GM18526 (cell line): Measurements from ENCODE around the gene POU3F1.
A peak's percentile ranks its signal among the peaks of the same experiment; 100 is the strongest.

Experiments
- POLR2A ChIP-seq: IDR thresholded peaks from 3 replicates; pipeline ENCODE4 v1.6.1; 2011; ENCODE audit not compliant: insufficient read length; ENCODE audit errors: extremely low read depth

Gene POU3F1

DNA sequence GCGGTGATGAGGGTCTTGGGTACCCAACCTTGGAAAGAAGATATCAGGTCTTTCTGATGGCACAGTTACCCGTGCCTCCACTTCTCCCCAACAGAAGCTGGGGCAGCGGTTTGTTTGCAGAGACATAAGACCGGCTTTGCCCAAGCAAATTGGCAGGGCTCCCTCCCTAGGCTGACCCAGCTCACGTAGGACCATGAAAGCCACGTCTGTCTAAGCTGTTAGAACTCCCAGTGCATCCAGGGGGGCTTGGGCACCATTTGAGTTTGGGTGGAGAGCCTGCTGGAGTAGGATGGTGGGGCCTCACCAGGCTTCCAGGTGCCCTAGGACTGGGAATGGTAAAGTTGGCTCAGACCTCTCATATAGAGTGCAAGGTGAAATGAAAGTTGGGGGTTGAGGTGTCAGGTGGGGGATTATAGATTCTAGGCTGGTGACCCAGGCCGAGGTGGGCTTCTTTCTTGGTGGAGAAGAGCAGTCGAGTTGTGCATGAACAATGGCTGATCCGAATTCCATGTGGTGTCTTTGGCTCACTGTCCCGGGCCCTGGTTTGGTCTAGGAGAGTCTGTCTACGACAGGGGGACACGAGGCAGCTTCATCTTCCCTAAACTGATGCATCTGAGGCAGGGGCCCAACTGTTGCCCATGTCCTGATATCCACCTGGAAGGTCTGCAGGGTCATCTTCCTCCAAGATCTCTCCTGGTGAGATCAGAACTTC is 3.4 kb downstream of the POU3F1 start:
- no peak for TF ChIP-seq POLR2A

DNA sequence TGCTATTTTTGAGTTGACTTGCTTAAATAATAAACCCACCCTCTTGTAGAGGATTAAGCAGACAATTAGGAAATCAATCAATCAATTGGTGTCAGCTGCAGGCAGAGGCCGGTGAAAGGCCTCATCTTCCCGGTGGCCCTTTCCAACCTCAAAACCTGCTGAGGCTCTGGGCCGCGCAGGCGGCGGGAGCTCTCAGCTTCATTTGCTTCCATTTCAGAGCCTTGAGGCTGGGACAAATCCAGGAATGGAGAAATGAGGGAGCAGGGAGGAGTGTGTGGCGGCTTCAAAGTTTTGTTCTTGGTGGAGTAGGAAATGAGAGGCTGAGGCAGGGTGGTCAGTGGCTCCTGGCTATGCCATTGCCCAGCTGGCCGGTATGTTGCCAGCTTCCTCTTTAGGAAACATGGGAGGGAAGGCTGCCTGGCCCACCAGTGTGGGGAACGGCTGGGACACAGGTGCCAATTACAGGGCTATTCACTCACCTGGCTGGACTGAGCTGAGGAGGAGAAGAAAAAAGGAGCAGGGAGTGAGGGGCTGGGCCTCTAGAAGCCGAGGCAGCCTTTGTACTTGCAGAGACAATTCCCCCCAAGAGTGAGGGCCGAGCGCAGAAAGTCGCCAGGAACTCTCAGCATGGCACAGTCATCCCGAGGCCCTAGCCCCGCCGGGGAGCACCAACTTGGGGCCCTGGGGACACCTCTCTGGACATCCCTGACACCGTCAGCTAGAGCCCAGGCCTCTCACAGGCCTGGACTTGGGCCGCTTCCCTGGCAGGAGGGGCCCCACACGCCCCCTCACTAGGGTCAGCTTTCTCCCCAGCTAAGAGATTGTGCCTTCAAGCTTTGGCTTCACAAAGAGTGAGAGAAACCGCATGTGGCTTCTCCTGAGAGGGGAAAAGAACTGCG is 4.4 kb downstream of the POU3F1 start:
- no peak for TF ChIP-seq POLR2A

DNA sequence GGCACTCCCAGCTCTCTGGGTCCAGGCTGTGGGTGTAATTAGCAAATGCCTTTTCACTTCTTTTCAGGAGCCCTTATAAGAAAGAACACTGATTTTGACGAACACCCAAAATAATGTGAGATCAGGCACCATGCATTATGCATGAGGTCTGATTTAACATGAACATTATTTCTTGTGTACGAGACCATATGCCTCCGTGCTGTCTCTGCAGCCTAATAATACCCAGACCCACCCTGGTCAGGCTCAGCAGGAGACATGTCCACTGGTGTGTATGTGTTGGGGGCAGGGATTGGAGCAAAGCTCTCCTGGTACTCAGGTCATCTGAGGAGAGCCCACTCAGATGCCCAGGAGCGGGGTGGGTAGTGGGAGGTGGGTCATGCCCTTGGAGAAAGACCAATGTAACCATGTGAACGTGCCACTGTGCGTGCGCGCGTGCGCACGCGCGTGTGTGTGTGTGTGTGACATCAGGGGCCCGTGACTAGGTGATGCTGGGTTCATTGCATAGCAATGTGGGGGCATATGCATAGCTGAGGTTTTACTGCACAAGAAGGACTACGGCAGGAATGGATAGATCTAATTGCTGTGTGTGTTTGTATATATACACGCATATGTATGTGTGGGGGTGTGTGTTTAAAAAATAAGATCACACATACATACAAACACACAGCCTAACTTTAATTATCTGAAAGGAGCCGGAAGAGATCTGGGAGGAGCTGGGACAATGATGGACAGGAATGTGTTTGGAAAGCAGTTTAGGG is 7.1 kb downstream of the POU3F1 start:
- TF ChIP-seq POLR2A = no peak

DNA sequence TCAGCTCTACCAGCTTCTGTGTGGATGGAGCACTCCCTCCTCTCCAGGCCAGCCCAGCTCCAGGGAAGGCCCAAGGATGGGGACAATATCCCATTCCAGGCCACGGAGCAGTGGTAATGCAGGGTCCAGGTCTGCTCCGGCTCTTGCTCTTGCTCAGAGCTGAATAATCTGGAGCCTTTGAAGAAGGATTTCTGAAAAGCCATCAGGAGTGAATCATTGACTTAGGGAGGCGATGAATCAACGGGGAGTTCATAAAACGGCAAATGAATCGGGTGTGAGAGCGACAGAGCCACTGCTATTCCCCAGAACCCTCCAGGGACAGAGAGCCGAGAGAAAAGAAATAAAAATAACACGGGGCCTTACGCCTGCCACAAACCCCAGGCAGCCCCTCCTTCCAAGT is 7.7 kb downstream of the POU3F1 start:
- no peak for TF ChIP-seq POLR2A

DNA sequence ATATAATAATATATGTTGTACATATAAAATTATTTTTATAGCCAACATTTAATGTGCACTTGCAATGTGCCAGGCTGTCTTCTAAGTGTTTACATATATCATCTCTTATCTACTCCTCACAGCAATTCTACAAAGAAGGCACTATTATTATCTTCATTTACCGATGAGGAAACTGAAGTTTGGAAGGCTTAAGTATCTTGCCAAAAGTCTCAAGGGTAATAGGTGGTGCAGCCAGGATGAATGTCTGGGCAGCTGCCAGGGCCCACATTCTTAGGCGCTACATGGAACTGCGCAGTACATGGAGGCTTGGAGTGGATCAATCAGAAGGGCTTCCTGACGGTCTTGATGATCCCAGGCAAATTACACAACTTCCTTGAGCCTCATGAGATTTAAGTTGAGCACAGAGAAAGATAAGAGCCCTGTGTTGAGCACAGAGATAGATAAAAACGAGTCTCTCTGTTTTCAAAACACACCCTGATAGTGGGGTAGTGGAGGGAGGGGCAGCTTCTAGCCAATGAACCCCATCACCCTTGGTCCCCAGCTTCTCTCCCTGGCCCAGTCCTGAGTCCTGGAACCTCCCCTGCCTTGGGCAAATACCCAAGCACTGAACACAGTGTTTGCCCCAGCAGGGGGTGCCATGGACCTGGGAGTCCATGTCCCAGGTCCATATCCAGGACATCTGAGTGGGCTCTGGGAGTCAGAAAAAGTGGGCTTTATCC is 9.2 kb downstream of the POU3F1 start:
- no peak for TF ChIP-seq POLR2A

DNA sequence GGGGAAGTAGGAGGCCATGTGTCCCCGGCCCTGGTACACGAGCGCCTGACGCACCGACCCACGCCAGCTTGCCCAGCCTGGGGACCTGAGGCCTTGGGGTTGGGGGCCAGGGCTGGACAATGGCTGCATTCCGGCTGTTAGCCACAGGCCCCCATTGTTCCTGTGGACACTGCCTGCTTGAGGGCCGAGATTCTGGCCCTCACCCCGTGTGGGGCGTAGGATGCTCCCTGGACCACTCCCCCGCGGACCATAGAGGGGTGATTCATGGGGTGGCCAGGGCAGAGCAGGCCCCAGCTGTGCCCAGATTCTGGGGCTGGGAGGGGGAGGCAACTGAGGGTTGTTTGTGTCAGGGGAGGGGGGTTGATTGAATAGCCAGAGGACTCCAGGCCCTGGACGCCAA is 11.7 kb downstream of the POU3F1 start:
- TF ChIP-seq POLR2A = no peak

DNA sequence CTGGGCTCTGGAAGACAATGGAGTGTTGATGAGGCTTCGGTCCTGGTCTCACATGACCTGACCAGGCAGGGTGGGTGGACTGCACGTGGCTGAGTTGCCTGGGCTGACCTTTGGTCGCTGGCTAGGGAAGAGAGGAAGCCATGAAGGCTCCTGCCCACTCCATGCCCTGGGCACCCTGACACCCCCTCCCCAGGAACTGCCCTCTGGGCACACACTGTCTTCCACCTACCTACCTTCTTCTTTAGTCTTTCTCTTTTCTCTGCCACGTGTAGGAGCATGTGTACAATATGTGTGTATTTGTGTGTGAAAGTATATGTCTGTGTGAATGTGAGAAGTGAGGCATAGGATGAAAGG is 15.1 kb downstream of the POU3F1 start:
- no peak for TF ChIP-seq POLR2A

DNA sequence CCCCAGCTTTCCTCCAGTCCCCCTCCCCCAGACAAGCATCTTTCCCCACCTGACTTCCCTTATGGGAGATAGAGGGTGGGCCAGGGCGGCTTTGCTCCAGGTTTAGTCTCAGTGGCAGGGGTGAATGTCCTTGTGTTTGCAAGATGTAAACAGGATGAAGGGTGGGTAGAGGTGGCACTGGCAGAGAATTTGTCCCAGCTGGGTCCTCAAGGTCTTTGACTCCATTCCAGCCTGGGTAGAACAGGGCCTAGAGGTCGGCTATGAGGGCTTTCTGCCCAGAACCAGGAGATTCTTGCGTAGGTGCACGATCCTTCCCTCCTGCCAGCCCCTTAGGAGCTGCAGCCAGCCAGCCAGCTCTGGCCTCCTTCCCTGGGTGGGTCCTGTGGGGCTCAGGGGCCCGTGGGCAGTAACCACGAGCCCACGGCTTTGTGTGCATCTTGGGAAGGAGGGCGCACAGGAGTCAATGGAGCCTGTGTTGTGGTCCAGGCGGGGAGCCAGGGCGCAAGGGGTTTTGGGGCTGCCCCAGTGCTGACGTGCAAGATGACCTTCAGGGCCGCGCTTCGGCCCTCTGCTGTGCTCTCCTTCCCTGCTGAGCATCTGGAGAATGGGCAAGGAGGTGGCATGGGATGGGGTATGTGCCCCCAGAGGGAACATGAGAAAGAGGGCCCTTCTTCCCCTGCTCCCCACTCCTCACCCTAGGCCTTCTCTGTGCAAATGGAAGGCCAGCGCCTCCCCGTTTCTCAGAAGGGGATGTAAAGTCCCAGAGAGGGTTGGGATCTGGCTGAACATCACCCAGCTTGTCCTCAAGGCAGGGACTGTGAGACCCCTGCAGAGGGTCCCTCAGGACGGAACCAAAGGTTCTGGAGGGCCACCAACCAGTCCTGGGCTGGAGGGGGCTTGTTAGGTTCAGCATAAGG is 15.7 kb downstream of the POU3F1 start:
- no peak for TF ChIP-seq POLR2A

DNA sequence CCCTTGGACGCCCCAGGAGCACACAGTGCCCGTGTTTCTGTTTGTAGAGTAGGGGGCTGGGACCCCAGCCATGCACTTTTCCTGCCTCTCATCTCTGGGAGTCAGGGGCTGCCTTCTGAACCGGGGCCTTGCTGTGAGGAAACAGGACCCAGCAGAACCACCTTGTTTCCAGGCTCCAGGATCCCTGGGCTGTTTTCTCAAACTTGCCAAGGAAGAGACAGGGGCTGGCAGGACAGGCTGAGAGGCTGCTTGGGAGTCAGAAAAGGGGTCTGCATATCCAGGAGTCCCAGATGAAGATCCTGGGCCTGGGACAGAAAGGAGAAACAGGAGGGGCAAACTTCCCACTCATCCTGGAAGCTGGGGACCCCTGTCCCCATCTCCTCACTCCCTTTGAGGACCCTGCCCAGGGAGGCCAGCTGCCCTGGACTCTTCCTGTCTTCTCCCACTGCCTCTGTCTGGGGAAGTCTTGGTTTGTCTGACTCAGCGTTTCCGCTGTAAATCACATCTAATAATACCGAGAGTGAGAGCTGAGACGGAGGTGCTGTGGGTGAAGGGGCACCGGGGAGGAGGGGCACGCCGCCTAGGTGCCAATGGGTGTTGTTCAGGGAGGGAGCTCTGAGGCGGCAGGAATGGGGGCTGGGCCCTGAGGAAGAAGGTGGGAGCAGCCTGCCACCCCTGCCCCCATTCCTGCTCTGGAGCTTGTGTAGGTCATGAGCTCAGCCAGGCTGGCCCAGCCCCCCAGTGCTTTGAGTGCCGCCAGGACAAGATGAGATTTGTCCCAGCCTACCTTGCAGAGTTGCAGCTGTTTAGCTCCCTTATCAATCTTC is 16.7 kb downstream of the POU3F1 start:
- peak; percentile 35 for TF ChIP-seq POLR2A

DNA sequence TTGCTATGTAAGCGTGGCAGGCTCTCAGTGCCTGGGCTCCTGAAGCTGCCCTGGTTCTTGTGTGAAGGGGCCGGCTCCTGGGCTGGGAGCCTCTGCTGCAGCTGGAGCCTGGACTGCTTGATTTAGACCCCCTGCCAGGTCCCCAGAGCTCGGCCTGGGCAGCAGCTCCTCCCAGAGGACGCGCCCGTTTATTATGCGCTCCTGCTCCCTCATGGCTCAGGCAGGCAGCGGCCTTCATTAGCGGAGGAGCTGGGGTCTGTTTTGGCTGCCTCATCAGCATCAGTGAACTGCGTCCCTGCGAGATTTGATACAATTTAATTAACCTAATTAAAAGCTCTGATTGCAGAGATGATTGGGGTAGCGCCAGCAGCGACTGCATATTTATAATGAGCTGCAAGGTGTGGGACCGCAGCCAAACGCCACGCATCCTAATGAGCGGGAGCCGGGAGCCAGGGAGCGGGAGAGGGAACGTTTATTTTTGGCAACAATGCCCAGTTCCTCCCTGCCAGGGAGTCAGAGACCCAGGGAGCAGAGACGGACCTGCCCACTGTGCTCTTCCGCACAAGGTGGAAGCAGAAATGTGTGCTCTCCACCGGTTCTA is 17.4 kb downstream of the POU3F1 start:
- TF ChIP-seq POLR2A = no peak

DNA sequence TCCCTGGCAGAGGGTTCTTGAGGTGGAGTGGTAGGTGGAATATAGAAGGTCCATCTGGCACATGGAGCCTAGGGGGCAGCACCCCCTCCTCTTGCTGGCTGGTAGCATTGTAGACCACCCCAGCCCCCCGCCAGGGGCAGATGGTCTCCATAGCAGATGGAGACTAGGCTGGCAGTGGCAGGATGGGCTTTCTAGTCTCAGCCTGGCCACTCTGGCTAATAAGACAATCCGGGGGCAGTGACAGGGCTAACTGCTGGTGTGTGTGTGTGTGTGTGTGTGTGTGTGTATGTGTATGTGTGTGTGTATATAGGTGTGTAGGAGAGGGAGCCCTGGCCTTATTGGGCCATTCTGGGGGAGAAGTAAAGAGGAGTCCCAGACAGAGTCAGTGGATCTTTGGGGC is 17.9 kb downstream of the POU3F1 start:
- no peak for TF ChIP-seq POLR2A

DNA sequence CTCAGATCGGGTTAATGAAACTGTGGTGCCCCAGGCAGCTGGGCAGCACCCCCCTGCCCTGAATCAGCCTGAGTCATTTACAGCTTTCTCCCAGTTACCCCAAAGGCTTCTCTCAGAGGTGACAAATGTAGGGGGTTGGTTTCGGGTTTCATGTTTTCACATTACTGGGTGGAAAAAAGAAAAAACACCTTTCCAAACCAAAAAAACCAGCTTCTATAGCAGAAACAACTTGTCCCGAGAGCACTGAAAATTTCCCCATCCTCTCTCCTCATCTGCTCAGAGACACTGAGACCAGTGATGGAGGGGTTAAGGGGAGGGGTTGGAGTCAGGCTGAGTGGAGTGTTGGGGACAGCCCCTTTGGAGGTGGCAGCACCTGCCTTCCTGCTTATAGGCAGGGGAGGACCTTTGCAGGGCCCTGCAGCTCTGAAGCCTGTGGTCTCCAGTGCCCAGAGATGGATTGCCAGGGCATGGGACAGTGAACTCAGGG is 18.4 kb downstream of the POU3F1 start:
- TF ChIP-seq POLR2A = no peak

DNA sequence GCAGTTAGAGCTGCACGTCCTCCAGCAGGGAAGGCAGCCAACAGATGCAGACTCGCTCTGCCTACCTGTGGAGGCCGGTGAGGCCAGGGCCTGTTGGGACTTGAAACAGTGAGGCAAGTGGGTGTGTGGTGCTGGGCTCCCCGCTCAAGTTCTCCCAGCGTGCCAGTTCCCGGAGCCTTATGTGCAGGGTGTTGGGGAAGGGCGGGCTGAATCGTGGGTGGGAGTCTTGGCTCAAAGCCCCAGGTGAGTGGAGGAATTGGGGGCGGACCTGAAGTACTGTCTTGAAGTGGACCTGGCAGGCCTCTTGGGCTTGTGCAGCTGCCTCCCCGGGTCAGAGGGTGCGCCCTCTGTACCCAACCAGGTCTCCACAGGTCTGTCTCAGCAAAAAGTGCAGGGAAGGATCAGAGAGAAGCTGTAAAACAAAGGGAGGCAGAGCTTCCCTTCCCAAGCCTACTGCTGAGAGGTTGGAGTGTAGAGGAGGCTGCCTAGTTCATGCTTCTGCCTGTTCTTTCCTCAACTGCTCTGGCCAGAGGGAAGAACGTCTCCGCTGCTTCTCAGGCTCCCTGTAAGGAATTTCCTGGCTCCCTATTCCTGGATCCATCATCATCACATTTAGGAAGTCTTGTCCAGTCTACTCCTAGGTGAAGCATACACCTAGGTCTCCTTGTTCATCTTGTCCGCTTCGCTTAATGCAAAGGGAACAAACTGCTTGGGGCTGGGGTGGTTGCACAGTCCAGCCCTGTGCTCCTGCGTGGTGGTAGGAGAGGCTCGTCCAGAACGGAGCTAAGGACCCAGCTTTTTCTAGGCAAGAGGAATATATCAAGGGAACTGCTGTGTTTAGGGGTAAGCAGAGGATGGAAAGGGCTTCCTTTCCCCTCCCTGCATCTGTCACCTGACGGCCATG is 19.1 kb downstream of the POU3F1 start:
- TF ChIP-seq POLR2A = peak; percentile 11
